ENCODE results near the gene BPIFB6. TPM values are rescaled to one million over a fixed set of nuclear protein-coding genes. Genes with fewer than 3 reads are reported as not detected.

The BPIFB6 gene
- total RNA-seq, 1 experiment from 2014 or later = not detected

- Histone ChIP-seq H3F3A (ENCODE audit: insufficient read depth, low read depth) (no peaks in the 10 kb centered on the region), H3K4me3 (no peak overlapping the region), H3K4me1 (replicated peaks; ENCODE audit: insufficient read depth) (no peaks in the 10 kb centered on the region), H3K9me2 (ENCODE audit: insufficient read depth) (no peaks in the 10 kb centered on the region), H3K27ac (no peak overlapping the region), H2AFZ (no peak overlapping the region), H3K4me2 (no peak overlapping the region), H3K9me3 (ENCODE audit: insufficient read depth, low read depth) (no peaks in the 10 kb centered on the region), H3K27me3 (ENCODE audit: insufficient read depth, low read depth) (peaks cover 82% of the 10 kb centered on the region), H3K79me2 (ENCODE audit: low read depth) (no peaks in the 10 kb centered on the region), H4K20me1 (ENCODE audit: insufficient read depth) (peaks cover 4% of the 10 kb centered on the region; the same call in 1 of the 2 replicates), H3K36me3 (ENCODE audit: low read depth) (no peaks in the 10 kb centered on the region)
- TF ChIP-seq CTCF (conservative IDR thresholded peaks at IDR 0.05) (no peak), EZH2 (IDR thresholded peaks at IDR 0.05; ENCODE audit: low read depth) (no peak)
- intact Hi-C loops (cut with micrococcal nuclease; ENCODE audit: unreplicated experiment) = no loop called here
- no TSS peak for BruUV-seq (replicated peaks)
- DNase-seq = no peak
- ChIA-PET CTCF (no interaction called here), POLR2A (ENCODE audit: unreplicated experiment) (no interaction called here)
Measured at GRCh38 chr20:33084722-33085121, 53.3 kb downstream of the BPIFB6 start.

GRCh38 chr20:33086052-33086722 lies 54.7 kb downstream of the BPIFB6 start:
- Histone ChIP-seq H3K79me2 (ENCODE audit: low read depth) (no peaks in the 10 kb centered on the region), H4K20me1 (ENCODE audit: insufficient read depth) (no peaks in the 10 kb centered on the region), H3K9me2 (ENCODE audit: insufficient read depth) (no peaks in the 10 kb centered on the region), H3K4me1 (replicated peaks; ENCODE audit: insufficient read depth) (no peaks in the 10 kb centered on the region), H3K36me3 (ENCODE audit: low read depth) (no peaks in the 10 kb centered on the region), H3K9me3 (ENCODE audit: insufficient read depth, low read depth) (no peaks in the 10 kb centered on the region), H2AFZ (no peak overlapping the region), H3K4me3 (no peak overlapping the region), H3F3A (ENCODE audit: insufficient read depth, low read depth) (no peaks in the 10 kb centered on the region), H3K27ac (no peak overlapping the region), H3K27me3 (ENCODE audit: insufficient read depth, low read depth) (peaks cover 87% of the 10 kb centered on the region), H3K4me2 (no peak overlapping the region)
- intact Hi-C loops (cut with micrococcal nuclease; ENCODE audit: unreplicated experiment) = no loop called here
- BruUV-seq (replicated peaks) = no TSS peak
- no peak for DNase-seq
- ChIA-PET POLR2A (ENCODE audit: unreplicated experiment) (no interaction called here), CTCF (interaction anchor here (0.6 kb wide), 1 partner anchor 15 kb away, joined by 3 read pairs; no protein-coding TSS in a partner anchor)
- TF ChIP-seq CTCF (conservative IDR thresholded peaks at IDR 0.05) (no peak), EZH2 (IDR thresholded peaks at IDR 0.05; ENCODE audit: low read depth) (no peak)

GRCh38 chr20:33091147-33091546 lies 59.7 kb downstream of the BPIFB6 start:
- H3K9me3 ChIP-seq (ENCODE audit: insufficient read depth, low read depth) = no peaks in the 10 kb centered on the region
- H3K4me1 ChIP-seq (replicated peaks; ENCODE audit: insufficient read depth) = no peaks in the 10 kb centered on the region
- H2AFZ ChIP-seq = no peak overlapping the region
- no peak overlapping the region for H3K27ac ChIP-seq
- CTCF ChIA-PET = interaction anchor here (0.5 kb wide), 1 partner anchor 189 kb away, joined by 3 read pairs; no protein-coding TSS in a partner anchor
- H3F3A ChIP-seq (ENCODE audit: insufficient read depth, low read depth) = no peaks in the 10 kb centered on the region
- H3K79me2 ChIP-seq (ENCODE audit: low read depth) = no peaks in the 10 kb centered on the region
- BruUV-seq (replicated peaks) = no TSS peak
- no peaks in the 10 kb centered on the region for H4K20me1 ChIP-seq (ENCODE audit: insufficient read depth)
- peaks cover 46% of the 10 kb centered on the region for H3K27me3 ChIP-seq (ENCODE audit: insufficient read depth, low read depth)
- POLR2A ChIA-PET (ENCODE audit: unreplicated experiment) = no interaction called here
- TF ChIP-seq EZH2 (IDR thresholded peaks at IDR 0.05; ENCODE audit: low read depth) (no peak), CTCF (conservative IDR thresholded peaks at IDR 0.05) (no peak)
- no peak for DNase-seq
- no peak overlapping the region for H3K4me3 ChIP-seq
- intact Hi-C loops (cut with micrococcal nuclease; ENCODE audit: unreplicated experiment) = no loop called here
- H3K4me2 ChIP-seq = no peak overlapping the region
- H3K36me3 ChIP-seq (ENCODE audit: low read depth) = no peaks in the 10 kb centered on the region
- no peaks in the 10 kb centered on the region for H3K9me2 ChIP-seq (ENCODE audit: insufficient read depth)
